Measurements from ENCODE around the gene TAGLN2.

TAGLN2 gene

GRCh38 chr1:159896546-159896930, 28.8 kb downstream of the TAGLN2 start:
- DNase-seq: no peak

DNA sequence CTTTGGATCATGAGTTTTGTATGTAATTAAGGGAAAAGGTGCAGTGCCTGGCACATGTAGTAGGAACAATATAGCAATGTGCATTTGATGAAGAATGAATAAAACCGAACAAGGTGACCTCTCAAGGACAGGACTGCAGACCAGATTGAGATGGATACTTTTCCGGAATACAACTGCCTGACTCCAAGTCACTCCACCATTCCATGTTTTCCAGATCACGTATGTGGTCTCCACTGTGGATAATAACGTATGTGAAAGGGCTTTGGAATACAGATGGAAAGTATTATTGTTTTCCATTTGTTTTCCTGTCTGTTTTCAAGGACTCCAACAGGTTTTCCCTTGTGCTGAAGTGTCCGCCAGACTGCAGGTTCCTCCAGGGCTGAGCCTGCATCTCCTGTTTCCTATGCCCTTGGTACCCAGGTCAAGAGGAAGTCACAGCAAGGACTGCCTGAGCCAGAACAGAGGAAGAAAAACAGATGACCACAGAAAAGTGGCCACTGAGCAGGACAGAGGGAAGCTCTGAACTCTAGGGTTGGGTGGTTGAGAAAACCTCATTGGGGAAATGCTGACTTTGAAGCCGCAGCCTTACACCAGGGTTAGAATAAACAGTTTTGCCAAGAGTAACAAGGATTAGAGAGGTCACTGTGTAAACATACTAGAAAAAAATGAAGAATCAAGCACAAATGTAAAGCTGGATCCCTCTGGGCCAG, 29.3 kb downstream of the TAGLN2 start:
- DNase-seq: peak; percentile 44

DNA sequence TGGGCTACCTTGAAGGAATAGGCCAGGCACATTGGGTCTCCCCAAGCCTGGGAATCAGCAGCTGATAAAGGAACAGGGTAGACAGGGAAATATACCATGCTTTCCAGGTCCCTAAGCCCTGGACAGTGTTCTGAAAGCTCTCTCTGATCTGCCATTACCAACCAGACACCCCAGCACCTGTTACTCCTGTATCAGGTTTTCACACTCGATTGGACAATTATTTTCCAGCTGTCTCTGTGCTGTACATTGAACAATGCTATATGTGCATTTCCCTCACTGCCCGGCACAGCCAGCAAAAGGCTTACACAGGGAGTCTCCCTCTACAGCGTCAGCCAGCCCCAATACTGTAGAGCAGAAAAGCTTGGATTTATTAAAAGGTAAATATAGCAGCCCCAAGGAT, 30.0 kb downstream of the TAGLN2 start:
- DNase-seq: peak; percentile 52

DNA sequence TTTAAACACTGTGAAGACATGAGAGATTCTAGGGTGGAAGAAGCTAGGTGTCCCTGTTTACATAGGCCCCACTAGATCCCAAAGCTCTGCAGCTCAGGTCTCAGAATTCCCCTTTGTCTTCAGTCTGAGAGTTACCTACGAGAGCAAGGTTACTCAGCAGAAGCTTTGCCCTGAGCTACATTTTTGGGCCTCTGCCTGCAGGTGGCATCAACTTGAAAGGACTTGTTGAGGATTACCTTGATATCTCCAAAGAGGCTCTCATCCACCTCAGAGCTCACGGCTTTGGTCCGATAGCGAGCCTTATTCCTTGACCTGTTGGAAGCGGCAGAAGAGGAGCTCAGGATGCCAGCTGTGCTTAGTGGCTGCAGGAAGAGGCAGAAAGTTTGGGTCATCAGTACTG, 32.4 kb downstream of the TAGLN2 start:
- no peak for DNase-seq

DNA sequence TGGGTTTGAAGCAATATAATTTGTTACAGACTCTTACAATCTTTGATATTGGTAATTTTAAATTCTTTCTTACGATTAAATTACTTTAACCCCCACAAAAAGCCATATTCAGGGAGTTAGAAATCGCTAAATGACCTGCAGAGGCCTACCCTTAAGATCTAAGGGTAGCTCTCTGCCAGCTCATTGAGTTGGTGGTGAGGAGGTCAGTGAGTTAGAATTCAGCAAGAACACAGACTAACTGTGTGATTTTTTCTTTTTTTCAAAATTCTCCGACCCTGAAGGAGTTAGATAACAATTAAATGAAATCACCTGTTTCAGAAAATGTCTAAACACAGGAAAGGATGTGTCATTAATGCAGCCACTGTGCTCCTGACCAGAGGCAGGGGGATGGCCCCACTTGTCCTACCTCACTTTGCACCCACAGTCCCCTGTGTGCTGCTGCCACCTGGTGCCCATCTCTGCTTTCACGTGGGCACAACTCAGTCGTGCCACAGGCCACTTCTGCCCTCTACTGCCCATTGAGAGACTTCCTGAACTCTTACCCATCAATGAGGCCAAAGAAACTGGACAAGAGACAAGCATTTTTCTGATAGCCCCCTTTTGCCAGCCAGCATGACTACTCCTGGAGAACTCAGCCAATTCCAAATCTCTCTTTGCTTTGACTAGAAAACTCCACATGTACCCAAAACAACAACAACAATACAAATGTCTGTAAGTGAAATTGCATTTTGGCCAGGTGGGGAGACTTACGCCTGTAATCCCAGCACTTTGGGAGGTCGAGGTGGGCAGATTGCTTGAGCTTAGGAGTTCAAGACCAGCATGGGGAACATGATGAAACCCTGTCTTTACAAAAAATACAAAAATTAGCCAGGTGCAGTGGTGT, 33.8 kb downstream of the TAGLN2 start:
- peak; percentile 87 for DNase-seq

DNA sequence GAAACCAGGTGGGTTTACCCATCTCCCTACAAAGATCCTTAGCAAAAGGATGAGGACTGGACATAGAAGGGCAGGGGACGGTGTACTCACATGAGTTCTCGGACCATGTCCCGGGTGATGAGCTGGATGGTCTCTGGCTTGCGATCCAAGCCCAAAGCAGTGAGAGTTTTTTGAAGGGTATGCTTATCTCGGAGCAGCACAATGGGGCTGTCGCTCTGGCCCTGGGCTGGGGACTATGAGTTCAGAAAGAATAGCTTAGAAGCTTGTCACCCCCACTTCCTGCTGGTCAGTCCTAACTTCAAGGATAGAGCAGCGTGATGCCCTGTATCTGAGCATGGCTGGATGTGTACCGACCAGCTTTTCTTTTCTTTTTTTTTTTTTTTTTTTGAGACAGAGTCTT, 34.9 kb downstream of the TAGLN2 start:
- no peak for DNase-seq

DNA sequence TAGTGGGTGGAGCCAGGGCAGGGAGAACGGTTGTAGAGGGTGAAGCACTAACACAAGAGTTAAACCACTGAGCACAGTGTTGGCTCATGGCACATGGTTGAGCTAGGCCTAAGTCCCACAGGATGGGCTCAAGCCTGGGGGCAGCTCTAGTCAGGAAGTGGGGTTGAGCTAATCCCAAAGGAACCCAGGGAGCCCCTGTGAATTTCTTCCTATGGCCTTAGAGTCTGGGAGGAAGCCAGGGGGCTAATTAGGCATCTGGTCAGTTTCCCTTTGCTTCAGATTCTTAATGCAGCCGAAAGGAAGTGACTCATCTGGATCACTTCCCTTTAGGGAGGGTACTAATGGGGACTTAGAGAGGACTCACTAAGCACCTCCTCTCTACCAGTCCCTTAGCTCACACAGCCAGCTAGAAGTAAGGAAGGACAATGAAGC, 35.5 kb downstream of the TAGLN2 start:
- DNase-seq: no peak

DNA sequence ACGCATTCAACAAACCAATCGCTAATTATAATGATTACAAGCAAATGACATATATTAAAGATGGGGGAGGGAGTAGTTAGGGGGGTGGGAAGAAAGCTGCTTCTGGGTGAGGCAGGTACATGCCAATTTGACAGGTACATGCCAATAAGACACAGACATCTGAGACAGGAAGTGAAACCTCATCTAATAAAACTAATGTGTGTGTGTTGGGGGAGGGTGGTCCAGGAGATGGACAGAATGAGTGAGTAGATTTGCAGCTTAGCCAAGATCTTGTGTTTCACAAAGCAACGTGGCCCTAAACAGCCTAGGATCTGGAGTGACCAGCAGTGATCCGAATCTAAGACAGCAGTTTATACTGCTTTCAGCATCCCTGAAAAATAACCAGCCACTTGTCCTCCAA, 36.1 kb downstream of the TAGLN2 start:
- no peak for DNase-seq

DNA sequence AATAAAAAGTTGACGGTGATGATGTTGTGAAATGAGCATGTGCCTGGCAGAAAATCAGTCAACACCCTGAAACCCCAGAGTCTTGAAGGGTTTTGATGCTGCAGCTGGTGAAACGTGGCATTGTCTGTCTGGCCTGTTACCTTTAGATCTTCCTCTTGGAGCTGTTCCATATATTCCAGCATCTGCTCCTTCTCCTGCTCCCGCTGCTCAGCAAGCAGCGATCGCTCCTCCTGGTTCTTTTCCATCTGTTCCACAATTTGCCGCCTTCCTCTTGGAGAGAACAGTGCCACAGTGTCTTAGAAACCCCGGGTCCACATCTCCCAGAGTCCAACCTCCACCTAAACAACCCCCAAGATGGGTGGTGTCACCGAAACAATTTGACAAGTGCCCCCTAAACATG, 41.0 kb downstream of the TAGLN2 start:
- DNase-seq: no peak

- DNase-seq: no peak
These were observed 42.2 kb downstream of the TAGLN2 start for GRCh38 chr1:159883134-159883533.

- no peak for DNase-seq
These were observed 42.8 kb downstream of the TAGLN2 start for GRCh38 chr1:159882527-159882862.

- DNase-seq: peak; percentile 94
These were observed 43.4 kb downstream of the TAGLN2 start for GRCh38 chr1:159881622-159882526.

- DNase-seq: no peak
These were observed 44.9 kb downstream of the TAGLN2 start for GRCh38 chr1:159880430-159880829.

DNA sequence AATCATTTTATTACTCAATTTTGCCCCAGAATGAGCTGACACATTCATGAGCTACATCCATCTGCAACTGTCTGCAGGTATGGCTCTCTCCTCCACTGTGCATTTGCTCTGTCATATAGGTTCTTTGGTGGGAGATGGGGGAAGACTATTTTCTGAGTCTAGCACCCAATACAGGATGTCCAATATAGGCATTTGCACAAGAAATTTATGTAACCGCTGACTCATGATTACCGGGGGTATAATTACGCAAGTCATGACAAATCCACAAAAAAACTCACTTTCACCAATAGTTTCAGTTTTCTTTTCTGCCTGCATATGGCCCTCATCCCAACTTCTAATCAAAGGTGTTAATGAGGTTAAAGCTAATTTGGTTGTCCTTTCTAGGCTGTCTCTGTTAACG, 45.3 kb downstream of the TAGLN2 start:
- no peak for DNase-seq

GRCh38 chr1:159879136-159879535, 46.2 kb downstream of the TAGLN2 start:
- DNase-seq: no peak

DNA sequence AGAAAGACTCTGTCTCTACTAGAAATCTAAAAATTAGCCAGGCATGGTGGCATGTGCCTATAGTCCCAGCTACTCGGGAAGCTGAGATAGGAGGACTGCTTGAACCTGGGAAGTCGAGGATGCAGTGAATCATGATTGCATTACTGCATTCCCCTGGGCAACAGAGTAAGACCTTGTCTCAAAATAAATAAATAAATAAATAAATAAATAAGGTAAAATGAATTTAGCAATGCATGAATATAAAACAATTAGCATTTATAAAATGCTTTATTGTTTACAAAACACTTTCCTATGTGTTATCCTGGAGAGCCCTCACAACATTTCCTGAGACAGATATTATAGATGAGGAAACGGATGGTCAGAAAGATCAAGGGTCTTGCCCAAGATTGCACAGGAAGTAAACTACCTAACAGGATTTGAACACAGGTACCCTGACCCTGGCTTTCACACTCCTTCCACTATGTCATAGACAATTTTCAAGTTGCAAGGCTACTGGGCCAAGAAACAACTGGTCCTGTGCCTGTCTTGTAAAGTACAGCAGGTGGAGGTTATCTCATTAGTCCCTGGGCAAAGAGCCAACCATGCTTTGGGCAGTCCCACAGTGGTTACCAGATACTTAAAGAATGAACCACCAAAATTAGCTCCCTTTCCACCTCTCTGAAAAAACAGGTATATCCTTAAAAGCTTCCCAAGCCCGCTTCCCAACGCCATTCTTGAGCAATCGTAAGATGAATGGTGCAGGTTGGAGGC, 47.4 kb downstream of the TAGLN2 start:
- DNase-seq: peak; percentile 79

GRCh38 chr1:159873530-159874143, 51.7 kb downstream of the TAGLN2 start:
- no peak for DNase-seq

- no peak for DNase-seq
These were observed 52.4 kb downstream of the TAGLN2 start for GRCh38 chr1:159872891-159873290.

DNA sequence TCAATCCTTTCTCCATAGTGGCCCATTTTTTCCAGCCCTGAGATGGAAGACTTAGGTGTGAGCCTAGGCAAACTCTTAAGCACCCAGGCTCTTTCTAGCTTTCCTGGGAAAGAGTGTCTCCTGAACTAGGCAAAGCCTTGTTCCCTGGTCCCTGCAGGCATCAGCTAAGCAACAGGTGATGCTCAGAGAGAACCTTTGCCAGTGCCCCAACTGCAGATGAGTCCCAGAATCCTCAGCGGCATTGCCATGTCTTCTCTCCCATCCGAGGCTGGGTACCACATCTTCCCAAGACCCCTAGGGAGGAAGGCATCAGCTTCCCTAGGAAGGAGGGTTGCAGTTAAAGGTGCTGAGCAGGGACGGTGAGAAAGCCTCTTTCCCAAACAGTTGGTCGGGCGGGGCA, 54.6 kb downstream of the TAGLN2 start:
- DNase-seq: no peak

- DNase-seq: no peak
These were observed 55.7 kb downstream of the TAGLN2 start for GRCh38 chr1:159869607-159870006.

- DNase-seq: no peak
These were observed 56.1 kb downstream of the TAGLN2 start for GRCh38 chr1:159869173-159869572.

- no peak for DNase-seq
These were observed 56.5 kb downstream of the TAGLN2 start for GRCh38 chr1:159868766-159869165.
